Panc1 (cell line): ENCODE measurements around the gene IL1RAPL1. TPM values are rescaled to one million over a fixed set of nuclear protein-coding genes. Genes with fewer than 3 reads are reported as not detected.

ENCODE experiments used
- ATAC-seq: fragments of 200-7000 bp; cut with Tn5 transposase; 2 replicates; pipeline ENCODE4 v1.9.1; 2020; ENCODE audit warnings: mild to moderate bottlenecking, moderate library complexity
- BruUV-seq: library from RNA; stranded (reverse); fragments of 400-500 nt; replicated peaks from 2 replicates; lab custom pipeline; 2021; lab: Mats Ljungman, UMichigan
- CTCF ChIA-PET: fragments of 300-600 bp; sonication (Branson Sonifier 250); formaldehyde crosslinking; loops from one replicate; lab custom pipeline; 2022; ENCODE audit warnings: antibody characterized with exemption; lab: Charles Lee
- POLR2A ChIA-PET: fragments of 300-600 bp; sonication (Branson Sonifier 250); formaldehyde crosslinking; loops from one replicate; lab custom pipeline; 2022; ENCODE audit warnings: antibody characterized with exemption; lab: Charles Lee
- DNase-seq: peaks from one replicate; pipeline ENCODE4 v3.0.0-alpha.2; 2010; ENCODE audit warnings: low read depth, low spot score
- H3K27ac ChIP-seq: 2 replicates; pipeline ENCODE4 v1.5.1; 2011; ENCODE audit warnings: mild to moderate bottlenecking, low read length, inconsistent platforms
- H3K27me3 ChIP-seq: fragments of 200-500 bp; sonication (Bioruptor generic); 2 replicates; pipeline ENCODE4 v1.6.0; 2014; ENCODE audit warnings: low read length, inconsistent platforms; ENCODE audit not compliant: control insufficient read depth, insufficient read depth
- H3K36me3 ChIP-seq: fragments of 200-500 bp; sonication (Bioruptor generic); 2 replicates; pipeline ENCODE4 v1.5.1; 2014; ENCODE audit warnings: inconsistent platforms, mild to moderate bottlenecking, low read length, moderate library complexity; ENCODE audit not compliant: control insufficient read depth, insufficient read depth
- H3K4me1 ChIP-seq: 2 replicates; pipeline ENCODE4 v1.5.1; 2011; ENCODE audit warnings: inconsistent platforms, mild to moderate bottlenecking, low read length, moderate library complexity; ENCODE audit not compliant: control insufficient read depth, insufficient read depth
- H3K4me3 ChIP-seq, 2 experiments: 2 replicates each; pipeline ENCODE4 v1.5.1; 2011 to 2012; ENCODE audit warnings: low read depth in 2 of 2, low read length in 2 of 2, mild to moderate bottlenecking in 2 of 2, inconsistent platforms in 1 of 2, moderate library complexity in 1 of 2
- H3K9me3 ChIP-seq: fragments of 200-500 bp; sonication (Bioruptor generic); 2 replicates; pipeline ENCODE4 v1.5.1; 2014; ENCODE audit warnings: low read depth, mild to moderate bottlenecking, inconsistent platforms, low read length, moderate library complexity; ENCODE audit not compliant: control insufficient read depth, insufficient read depth
- POLR2AphosphoS5 ChIP-seq: IDR thresholded peaks from 2 replicates; pipeline ENCODE4 v1.6.1; 2012; ENCODE audit warnings: mild to moderate bottlenecking, low read depth, low read length, moderate library complexity
- REST ChIP-seq, 2 experiments: IDR thresholded peaks; 2 replicates each; pipeline ENCODE4 v1.6.1; 2011 to 2012; ENCODE audit warnings: low read depth in 2 of 2, control low read depth in 1 of 2, low read length in 1 of 2, mild to moderate bottlenecking in 1 of 2, moderate library complexity in 1 of 2; ENCODE audit not compliant: insufficient read depth in 1 of 2
- SIN3A ChIP-seq: IDR thresholded peaks from 2 replicates; pipeline ENCODE4 v1.6.1; 2012; ENCODE audit warnings: low read depth, mild to moderate bottlenecking, low read length, moderate library complexity, borderline replicate concordance; ENCODE audit not compliant: insufficient read depth
- TCF7L2 ChIP-seq: IDR thresholded peaks from 2 replicates; pipeline ENCODE4 v1.6.1; 2011; ENCODE audit warnings: mild to moderate bottlenecking, low read depth, low read length, inconsistent platforms
- in situ Hi-C: cut with HindIII; loops from 2 replicates; pipeline ENCODE4 v1.10.0; 2016; ENCODE audit warnings: low sequenced_read_pairs, low pct_unique_long_range_greater_than_20kb
- intact Hi-C: fragments of 100-400 bp; cut with micrococcal nuclease; formaldehyde crosslinking; loops from one replicate; pipeline ENCODE4 v1.10.0; 2022; ENCODE audit not compliant: unreplicated experiment
- total RNA-seq: library from RNA; stranded (reverse); gene quantifications from one replicate; pipeline ENCODE4 v1.2.1, GENCODE V29; 2021; ENCODE audit not compliant: unreplicated experiment
- TF ChIP-seq, protein P1 (sequence below): fragments of 450-650 bp; IDR thresholded peaks from 2 replicates; pipeline ENCODE4 v1.5.1; 2017; ENCODE audit warnings: mild to moderate bottlenecking

IL1RAPL1 gene
- total RNA-seq, 1 experiment from 2014 or later = 0.59 TPM

- intact Hi-C loops = no loop called here
- POLR2A ChIA-PET = no interaction called here
Measured at GRCh38 chrX:29762006-29762405, 1174.8 kb downstream of the IL1RAPL1 start.

GRCh38 chrX:29775890-29776289, 1188.6 kb downstream of the IL1RAPL1 start:
- ChIA-PET CTCF (no interaction called here), POLR2A (no interaction called here)
- Histone ChIP-seq H3K27ac (no peak overlapping the region), H3K4me3 (no peak overlapping the region), H3K27me3 (no peaks in the 10 kb centered on the region), H3K9me3 (no peaks in the 10 kb centered on the region), H3K4me1 (no peaks in the 10 kb centered on the region), H3K36me3 (no peaks in the 10 kb centered on the region)
- intact Hi-C loops (no loop called here), in situ Hi-C loops (no loop called here)
- no peak for ATAC-seq
- BruUV-seq = no TSS peak
- DNase-seq = no peak
- TF ChIP-seq REST (IDR thresholded peaks at IDR 0.05; ENCODE audit: insufficient read depth in 1 of 2, low read depth in 2 of 2, low read length in 1 of 2) (no peak), POLR2AphosphoS5 (no peak), TCF7L2 (no peak), SIN3A (no peak)
- TF ChIP-seq, protein P1, sequence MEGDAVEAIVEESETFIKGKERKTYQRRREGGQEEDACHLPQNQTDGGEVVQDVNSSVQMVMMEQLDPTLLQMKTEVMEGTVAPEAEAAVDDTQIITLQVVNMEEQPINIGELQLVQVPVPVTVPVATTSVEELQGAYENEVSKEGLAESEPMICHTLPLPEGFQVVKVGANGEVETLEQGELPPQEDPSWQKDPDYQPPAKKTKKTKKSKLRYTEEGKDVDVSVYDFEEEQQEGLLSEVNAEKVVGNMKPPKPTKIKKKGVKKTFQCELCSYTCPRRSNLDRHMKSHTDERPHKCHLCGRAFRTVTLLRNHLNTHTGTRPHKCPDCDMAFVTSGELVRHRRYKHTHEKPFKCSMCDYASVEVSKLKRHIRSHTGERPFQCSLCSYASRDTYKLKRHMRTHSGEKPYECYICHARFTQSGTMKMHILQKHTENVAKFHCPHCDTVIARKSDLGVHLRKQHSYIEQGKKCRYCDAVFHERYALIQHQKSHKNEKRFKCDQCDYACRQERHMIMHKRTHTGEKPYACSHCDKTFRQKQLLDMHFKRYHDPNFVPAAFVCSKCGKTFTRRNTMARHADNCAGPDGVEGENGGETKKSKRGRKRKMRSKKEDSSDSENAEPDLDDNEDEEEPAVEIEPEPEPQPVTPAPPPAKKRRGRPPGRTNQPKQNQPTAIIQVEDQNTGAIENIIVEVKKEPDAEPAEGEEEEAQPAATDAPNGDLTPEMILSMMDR = no peak

More at GRCh38 chrX:29762006-29762405, 1174.8 kb downstream of the IL1RAPL1 start:
- TF ChIP-seq, protein P1 = no peak
- TF ChIP-seq TCF7L2 (no peak), POLR2AphosphoS5 (no peak), REST (IDR thresholded peaks at IDR 0.05; ENCODE audit: insufficient read depth in 1 of 2, low read depth in 2 of 2, low read length in 1 of 2) (no peak)
- Histone ChIP-seq H3K9me3 (no peaks in the 10 kb centered on the region), H3K27me3 (no peaks in the 10 kb centered on the region), H3K27ac (no peak overlapping the region), H3K4me1 (no peaks in the 10 kb centered on the region), H3K36me3 (no peaks in the 10 kb centered on the region), H3K4me3 (no peak overlapping the region)
- ATAC-seq (no peak), DNase-seq (no peak)
- CTCF ChIA-PET = no interaction called here
- BruUV-seq = no TSS peak
- in situ Hi-C loops = no loop called here
